ENCODE measurements around the gene FSCN2. TPM values are rescaled to one million over a fixed set of nuclear protein-coding genes. Genes with fewer than 3 reads are reported as not detected.

Gene FSCN2
- total RNA-seq, 1 experiment from 2014 or later: 0.31 TPM

- no peak for TF ChIP-seq CDX4 (CRISPR knock-in tag; IDR thresholded peaks at IDR 0.05; ENCODE audit: borderline replicate concordance)
Observed at GRCh38 chr17:81487089-81487486, 41.1 kb upstream of the FSCN2 start (continued).

- Mint-ChIP-seq H3K4me1 (peaks cover 33% of the 10 kb centered on the region), H3K4me3 (peak overlapping the region; percentile 25; the same call in 1 of the 2 replicates), H3K27me3 (ENCODE audit: low read depth) (peaks cover 54% of the 10 kb centered on the region), H3K9me3 (no peaks in the 10 kb centered on the region), H3K27ac (no peak overlapping the region), H3K36me3 (no peaks in the 10 kb centered on the region)
- POLR2A ChIA-PET: no interaction called here
- peak; percentile 53 for ATAC-seq
- DNase-seq (ENCODE audit: low spot score): peak; percentile 69
- CTCF ChIA-PET: no interaction called here
- TF ChIP-seq FOXP4 (CRISPR knock-in tag; IDR thresholded peaks at IDR 0.05): peak; percentile 78; the same call in 1 of the 2 replicates
- peak; percentile 22; the same call in 1 of the 2 replicates for TF ChIP-seq ZNF317 (CRISPR knock-in tag; IDR thresholded peaks at IDR 0.05; ENCODE audit: borderline replicate concordance, low read depth)
- TF ChIP-seq TEAD4 (CRISPR knock-in tag; IDR thresholded peaks at IDR 0.05): no peak
- peak; percentile 69 for TF ChIP-seq E2F5 (CRISPR knock-in tag; IDR thresholded peaks at IDR 0.05)
- TF ChIP-seq IRF1 (CRISPR knock-in tag; IDR thresholded peaks at IDR 0.05): peak; percentile 78; the same call in 1 of the 2 replicates
- TF ChIP-seq SMAD3 (CRISPR knock-in tag; IDR thresholded peaks at IDR 0.05; ENCODE audit: borderline replicate concordance): no peak
- 0 out of 2 replicates have a peak, but pooled peaks have one; percentile 17 for TF ChIP-seq JUN (CRISPR knock-in tag; IDR thresholded peaks at IDR 0.05)
- TF ChIP-seq SP1 (CRISPR knock-in tag; conservative IDR thresholded peaks at IDR 0.05): 0 out of 2 replicates have a peak, but pooled peaks have one; percentile 32
- TF ChIP-seq MAX (CRISPR knock-in tag; IDR thresholded peaks at IDR 0.05): peak; percentile 83; the same call in 1 of the 2 replicates
- TF ChIP-seq ZNF425 (CRISPR knock-in tag; conservative IDR thresholded peaks at IDR 0.05): no peak
- TF ChIP-seq E2F4 (CRISPR knock-in tag; IDR thresholded peaks at IDR 0.05; ENCODE audit: borderline replicate concordance, low read depth): no peak
- peak; percentile 75 for TF ChIP-seq NFYB (CRISPR knock-in tag; conservative IDR thresholded peaks at IDR 0.05; ENCODE audit: low read depth)
- no peak for TF ChIP-seq ATF6 (CRISPR knock-in tag; IDR thresholded peaks at IDR 0.05)
- 0 out of 2 replicates have a peak, but pooled peaks have one; percentile 43 for TF ChIP-seq ESRRA (CRISPR knock-in tag; IDR thresholded peaks at IDR 0.05; ENCODE audit: borderline replicate concordance)
- TF ChIP-seq ZNF416 (CRISPR knock-in tag; IDR thresholded peaks at IDR 0.05): no peak
- peak; percentile 73 for TF ChIP-seq FOXP1 (CRISPR knock-in tag; IDR thresholded peaks at IDR 0.05; ENCODE audit: borderline replicate concordance)
- no peak for TF ChIP-seq ZNF671 (CRISPR knock-in tag; IDR thresholded peaks at IDR 0.05)
- 0 out of 2 replicates have a peak, but pooled peaks have one; percentile 9 for TF ChIP-seq ARID4B (CRISPR knock-in tag; IDR thresholded peaks at IDR 0.05; ENCODE audit: borderline replicate concordance)
Observed at GRCh38 chr17:81487487-81488275, 40.5 kb upstream of the FSCN2 start.
